Karpas-422 (cell line): ENCODE results near the gene C16orf92. TPM values are rescaled to one million over a fixed set of nuclear protein-coding genes. Genes with fewer than 3 reads are reported as not detected.

Source experiments
- DNase-seq: peaks from one replicate; pipeline ENCODE4 v3.0.0-alpha.2; 2015
- H2AFZ ChIP-seq: fragments of 200-600 bp; sonication (generic); 2 replicates; pipeline ENCODE4 v1.6.1; 2014; ENCODE audit warnings: antibody characterized with exemption, low read length, mixed read lengths
- H3K27ac ChIP-seq: fragments of 200-600 bp; sonication (generic); 2 replicates; pipeline ENCODE4 v1.5.1; 2014; ENCODE audit warnings: mild to moderate bottlenecking, low read length, moderate library complexity
- H3K27me3 ChIP-seq: fragments of 200-600 bp; sonication (generic); 2 replicates; pipeline ENCODE4 v1.6.1; 2014; ENCODE audit warnings: low read length, mixed read lengths
- H3K36me3 ChIP-seq: fragments of 200-600 bp; sonication (generic); 2 replicates; pipeline ENCODE4 v1.6.1; 2014; ENCODE audit warnings: low read length, mixed read lengths; ENCODE audit not compliant: insufficient read depth
- H3K4me1 ChIP-seq: fragments of 200-600 bp; sonication (generic); 2 replicates; pipeline ENCODE4 v1.6.1; 2014; ENCODE audit warnings: mild to moderate bottlenecking, low read length, mixed read lengths
- H3K4me2 ChIP-seq: fragments of 200-600 bp; sonication (generic); 2 replicates; pipeline ENCODE4 v1.6.1; 2014; ENCODE audit warnings: low read length, low read depth, mild to moderate bottlenecking; ENCODE audit not compliant: poor library complexity, severe bottlenecking
- H3K4me3 ChIP-seq: fragments of 200-600 bp; sonication (generic); 2 replicates; pipeline ENCODE4 v1.5.1; 2014; ENCODE audit warnings: mild to moderate bottlenecking, antibody characterized with exemption, low read length, mixed read lengths
- H3K79me2 ChIP-seq: fragments of 200-600 bp; sonication (generic); 2 replicates; pipeline ENCODE4 v1.6.1; 2014; ENCODE audit warnings: mild to moderate bottlenecking, low read length, mixed read lengths
- H3K9ac ChIP-seq: fragments of 200-600 bp; sonication (generic); 2 replicates; pipeline ENCODE4 v1.6.0; 2014; ENCODE audit warnings: low read length
- H3K9me2 ChIP-seq: fragments of 200-600 bp; sonication (generic), shearing (Covaris generic); replicated peaks from 2 replicates; pipeline ENCODE4 v1.6.0; 2014; ENCODE audit warnings: mild to moderate bottlenecking, low read length, moderate library complexity; ENCODE audit not compliant: insufficient read depth
- H3K9me3 ChIP-seq: fragments of 300-700, 200-600 bp; sonication (generic); 2 replicates; pipeline ENCODE4 v1.6.1; 2014; ENCODE audit warnings: low read length, mixed read lengths
- H4K20me1 ChIP-seq: fragments of 200-600 bp; sonication (generic); 2 replicates; pipeline ENCODE4 v1.6.1; 2014; ENCODE audit warnings: mild to moderate bottlenecking, antibody characterized with exemption, low read length, low read depth; ENCODE audit not compliant: insufficient read depth
- total RNA-seq: library from RNA; depleted of rRNA; stranded (reverse); fragments of >200 nt; shearing (Covaris generic); gene quantifications from 2 replicates; pipeline ENCODE4 v1.2.3, GENCODE V29; 2014; ENCODE audit warnings: low replicate concordance

C16orf92 gene
- total RNA-seq, 1 experiment from 2014 or later = not detected

GRCh38 chr16:30066761-30067583, 44.0 kb downstream of the C16orf92 start:
- H3K27ac ChIP-seq = peak overlapping the region; percentile 95
- peaks cover 58% of the 10 kb centered on the region for H3K36me3 ChIP-seq
- H3K79me2 ChIP-seq = peaks cover 31% of the 10 kb centered on the region
- H4K20me1 ChIP-seq = peaks cover 38% of the 10 kb centered on the region
- no peaks in the 10 kb centered on the region for H3K27me3 ChIP-seq
- H3K4me3 ChIP-seq = peak overlapping the region; percentile 99
- H3K4me1 ChIP-seq = peaks cover 42% of the 10 kb centered on the region
- H3K9me3 ChIP-seq = no peaks in the 10 kb centered on the region
- peak overlapping the region; percentile 99 for H3K9ac ChIP-seq
- H3K9me2 ChIP-seq = no peaks in the 10 kb centered on the region
- DNase-seq = no peak
- peak overlapping the region; percentile 85 for H3K4me2 ChIP-seq
- no peak overlapping the region for H2AFZ ChIP-seq

- Histone ChIP-seq H3K4me2 (peak overlapping the region; percentile 85), H3K27ac (peak overlapping the region; percentile 95), H3K9ac (no peak overlapping the region), H3K4me1 (peaks cover 42% of the 10 kb centered on the region), H3K36me3 (peaks cover 62% of the 10 kb centered on the region), H4K20me1 (peaks cover 38% of the 10 kb centered on the region), H3K9me2 (no peaks in the 10 kb centered on the region), H3K79me2 (peaks cover 31% of the 10 kb centered on the region), H3K4me3 (peak overlapping the region; percentile 99; the same call in 1 of the 2 replicates), H3K9me3 (no peaks in the 10 kb centered on the region), H2AFZ (no peak overlapping the region), H3K27me3 (no peaks in the 10 kb centered on the region)
- DNase-seq = no peak
These were observed 44.6 kb downstream of the C16orf92 start for GRCh38 chr16:30067584-30067916.

- no peak overlapping the region for H3K9ac ChIP-seq
- DNase-seq = no peak
- H3K9me2 ChIP-seq = no peaks in the 10 kb centered on the region
- H3K9me3 ChIP-seq = no peaks in the 10 kb centered on the region
- peaks cover 38% of the 10 kb centered on the region for H3K4me1 ChIP-seq
- no peak overlapping the region for H3K27ac ChIP-seq
- peaks cover 62% of the 10 kb centered on the region for H3K36me3 ChIP-seq
- peaks cover 31% of the 10 kb centered on the region for H3K79me2 ChIP-seq
- H2AFZ ChIP-seq = no peak overlapping the region
- H3K27me3 ChIP-seq = no peaks in the 10 kb centered on the region
- H3K4me3 ChIP-seq = no peak overlapping the region
- no peak overlapping the region for H3K4me2 ChIP-seq
- H4K20me1 ChIP-seq = peaks cover 38% of the 10 kb centered on the region
These were observed 45.3 kb downstream of the C16orf92 start for GRCh38 chr16:30068333-30068732.

GRCh38 chr16:30068750-30069610, 46.0 kb downstream of the C16orf92 start:
- no peak overlapping the region for H3K9ac ChIP-seq
- H3K4me2 ChIP-seq = no peak overlapping the region
- peaks cover 32% of the 10 kb centered on the region for H3K4me1 ChIP-seq
- no peak overlapping the region for H2AFZ ChIP-seq
- H3K27me3 ChIP-seq = no peaks in the 10 kb centered on the region
- H3K79me2 ChIP-seq = peaks cover 31% of the 10 kb centered on the region
- H3K9me3 ChIP-seq = no peaks in the 10 kb centered on the region
- DNase-seq = peak; percentile 82
- H3K36me3 ChIP-seq = peaks cover 62% of the 10 kb centered on the region
- no peak overlapping the region for H3K4me3 ChIP-seq
- H3K9me2 ChIP-seq = no peaks in the 10 kb centered on the region
- no peak overlapping the region for H3K27ac ChIP-seq
- H4K20me1 ChIP-seq = peaks cover 38% of the 10 kb centered on the region

- H3K27me3 ChIP-seq = no peaks in the 10 kb centered on the region
These were observed 46.8 kb downstream of the C16orf92 start for GRCh38 chr16:30069611-30070462.

GRCh38 chr16:30070490-30070889, 47.5 kb downstream of the C16orf92 start:
- H3K9me2 ChIP-seq = no peaks in the 10 kb centered on the region
- peaks cover 62% of the 10 kb centered on the region for H3K36me3 ChIP-seq
- H3K79me2 ChIP-seq = peaks cover 22% of the 10 kb centered on the region
- no peak overlapping the region for H3K9ac ChIP-seq
- peaks cover 29% of the 10 kb centered on the region for H3K4me1 ChIP-seq
- no peak overlapping the region for H3K27ac ChIP-seq
- H3K4me3 ChIP-seq = no peak overlapping the region
- no peak for DNase-seq
- H2AFZ ChIP-seq = no peak overlapping the region
- no peak overlapping the region for H3K4me2 ChIP-seq
- H3K27me3 ChIP-seq = no peaks in the 10 kb centered on the region
- H3K9me3 ChIP-seq = no peaks in the 10 kb centered on the region
- peaks cover 38% of the 10 kb centered on the region for H4K20me1 ChIP-seq

More at GRCh38 chr16:30069611-30070462, 46.8 kb downstream of the C16orf92 start:
- Histone ChIP-seq H3K27ac (no peak overlapping the region), H3K9me3 (no peaks in the 10 kb centered on the region), H3K4me2 (no peak overlapping the region), H4K20me1 (peaks cover 38% of the 10 kb centered on the region), H3K4me1 (peaks cover 27% of the 10 kb centered on the region), H3K79me2 (peaks cover 23% of the 10 kb centered on the region), H3K9me2 (no peaks in the 10 kb centered on the region), H3K4me3 (no peak overlapping the region), H3K9ac (no peak overlapping the region), H3K36me3 (peaks cover 62% of the 10 kb centered on the region), H2AFZ (no peak overlapping the region)
- DNase-seq = no peak
